Fibroblast of lung (primary cell): ENCODE measurements around the gene DAB1.

Source experiments
- CTCF ChIP-seq, 2 donors: IDR thresholded peaks in 1 of 2; conservative IDR thresholded peaks in 1 of 2; 1 replicate in 1 of 2; 2 replicates in 1 of 2; pipeline ENCODE4 v1.5.1; 2011 to 2012; ENCODE audit warnings: low read length in 2 of 2, control low read depth in 1 of 2, inconsistent platforms in 1 of 2, low read depth in 1 of 2, mild to moderate bottlenecking in 1 of 2
- EZH2 ChIP-seq: IDR thresholded peaks from 2 replicates; pipeline ENCODE4 v1.5.1; 2012; ENCODE audit warnings: low read length, control low read depth, mild to moderate bottlenecking; ENCODE audit errors: missing control alignments

- TF ChIP-seq CTCF (conservative IDR thresholded peaks at IDR 0.05 in 1 of 2, IDR thresholded peaks at IDR 0.05 in 1 of 2; ENCODE audit: low read depth in 1 of 2, low read length in 2 of 2) (no peak), EZH2 (no peak)
Measured at GRCh38 chr1:56973923-56974742, 449.7 kb downstream of the DAB1 start.
